Gastrocnemius medialis (tissue), 4 donors: ENCODE data around the gene MPIG6B.

Experiments
- CTCF ChIP-seq, 5 experiments: fragments of 450-650 bp in 3 of 5; fragments of 200-600 bp in 2 of 5; sonication (generic) in 2 of 5; IDR thresholded peaks in 4 of 5; conservative IDR thresholded peaks in 1 of 5; 1 replicate in 4 of 5; 2 replicates in 1 of 5; pipeline ENCODE4 v1.5.1; 2016 to 2019; ENCODE audit warnings: antibody characterized with exemption in 5 of 5, mild to moderate bottlenecking in 3 of 5, moderate library complexity in 3 of 5
- POLR2A ChIP-seq, 2 donors: fragments of 450-650 bp; IDR thresholded peaks; one replicate each; pipeline ENCODE4 v1.6.1; 2017; ENCODE audit warnings: antibody characterized with exemption in 2 of 2, mild to moderate bottlenecking in 2 of 2, moderate library complexity in 2 of 2

DNA sequence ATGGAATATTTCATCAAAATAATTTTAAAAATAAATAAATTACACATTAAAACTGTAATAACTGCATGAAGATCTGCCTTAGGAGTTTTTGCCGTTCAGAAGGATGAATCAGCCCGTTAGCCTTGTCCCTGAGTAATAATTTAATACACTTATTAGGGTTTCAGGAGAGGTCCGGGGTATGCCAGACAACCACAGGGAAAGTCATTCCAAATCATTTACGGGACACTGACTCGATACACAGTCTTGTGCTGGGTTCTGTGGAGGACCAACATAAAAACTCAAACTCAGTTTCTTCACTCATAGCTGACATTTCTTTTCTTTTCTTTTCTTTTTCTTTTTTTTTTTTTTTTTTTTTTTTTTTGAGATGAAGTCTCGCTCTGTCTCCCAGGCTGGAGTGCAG is 17.2 kb upstream of the MPIG6B start:
- TF ChIP-seq CTCF (IDR thresholded peaks at IDR 0.05 in 4 of 5, conservative IDR thresholded peaks at IDR 0.05 in 1 of 5) (no peak), POLR2A (IDR thresholded peaks at IDR 0.05) (no peak)
